HG03108 (cell line): Measurements from ENCODE around the gene KMT2A.
"Not testable (repeated sequence)": the region's sequence is repeated elsewhere in the genome, so short reads cannot be mapped to it uniquely, and the experiment has no call there.

Source experiments
- ATAC-seq: cut with Tn5 transposase; IDR thresholded peaks from one replicate; pipeline ENCODE4 v1.9.1; 2021; ENCODE audit warnings: moderate library complexity; ENCODE audit not compliant: unreplicated experiment

The KMT2A gene

GRCh38 chr11:118434553-118435289 is 1.6 kb upstream of the KMT2A start:
- ATAC-seq: no peak

GRCh38 chr11:118435290-118435892 is 901 bp upstream of the KMT2A start:
- peak; percentile 20 for ATAC-seq

GRCh38 chr11:118436639-118437207 is 431 bp downstream of the KMT2A start:
- peak; percentile 10 for ATAC-seq

GRCh38 chr11:118437208-118438125 is 1.2 kb downstream of the KMT2A start:
- no peak for ATAC-seq

GRCh38 chr11:118438314-118438931 is 2.1 kb downstream of the KMT2A start:
- ATAC-seq: no peak

GRCh38 chr11:118439646-118440045 is 3.4 kb downstream of the KMT2A start:
- ATAC-seq: no peak

GRCh38 chr11:118441770-118442275 is 5.5 kb downstream of the KMT2A start:
- no peak for ATAC-seq

GRCh38 chr11:118442301-118442700 is 6.0 kb downstream of the KMT2A start:
- no peak for ATAC-seq

- ATAC-seq: peak; percentile 13
Measured at GRCh38 chr11:118442908-118443589, 6.8 kb downstream of the KMT2A start.

- peak; percentile 46 for ATAC-seq
Measured at GRCh38 chr11:118443590-118444218, 7.4 kb downstream of the KMT2A start.

GRCh38 chr11:118447423-118447822 is 11.1 kb downstream of the KMT2A start:
- no peak for ATAC-seq

GRCh38 chr11:118448294-118448693 is 12.0 kb downstream of the KMT2A start:
- peak; percentile 76 for ATAC-seq

GRCh38 chr11:118449316-118449918 is 13.1 kb downstream of the KMT2A start:
- no peak for ATAC-seq

GRCh38 chr11:118450451-118450850 is 14.2 kb downstream of the KMT2A start:
- ATAC-seq: no peak

GRCh38 chr11:118462178-118462577 is 25.9 kb downstream of the KMT2A start:
- ATAC-seq: no peak

GRCh38 chr11:118468968-118469367 is 32.7 kb downstream of the KMT2A start:
- ATAC-seq: not testable (repeated sequence)

GRCh38 chr11:118471030-118471429 is 34.7 kb downstream of the KMT2A start:
- ATAC-seq: no peak

- ATAC-seq: no peak
Measured at GRCh38 chr11:118473537-118473936, 37.2 kb downstream of the KMT2A start.

GRCh38 chr11:118476676-118477075 is 40.4 kb downstream of the KMT2A start:
- ATAC-seq: no peak
